Lower leg skin (tissue), 4 donors: ENCODE data around the gene PLSCR4. TPM values are rescaled to one million over a fixed set of nuclear protein-coding genes. Genes with fewer than 3 reads are reported as not detected.
"Not testable (repeated sequence)": the region's sequence is repeated elsewhere in the genome, so short reads cannot be mapped to it uniquely, and the experiment has no call there.

Experiments
- DNase-seq, 2 donors: peaks; one replicate each; pipeline ENCODE4 v3.0.0-alpha.2; 2019; ENCODE audit warnings: low spot score in 2 of 2
- H3K4me3 ChIP-seq: fragments of 200-600 bp; sonication (generic); 2 replicates; pipeline ENCODE4 v1.5.1; 2017; ENCODE audit warnings: mild to moderate bottlenecking, low read depth; ENCODE audit not compliant: poor library complexity, severe bottlenecking
- POLR2A ChIP-seq, 2 donors: fragments of 450-650 bp; IDR thresholded peaks; one replicate each; pipeline ENCODE4 v1.6.1; 2016 to 2017; ENCODE audit warnings: antibody characterized with exemption in 2 of 2, mild to moderate bottlenecking in 1 of 2, moderate library complexity in 1 of 2
- WGBS, 2 donors: methylation state at CpG; one replicate each; pipeline ENCODE4 v1.1.5; 2018; 5-methylcytosine and 5-hydroxymethylcytosine counted together
- intact Hi-C: fragments of 100-400 bp; cut with DNase I; formaldehyde crosslinking; loops from one replicate; pipeline ENCODE4 v1.15.0; 2023; ENCODE audit warnings: low total_unique reads
- total RNA-seq, 4 donors: library from RNA; depleted of rRNA; stranded (reverse); fragments of >200 nt; gene quantifications; one replicate each; pipeline ENCODE4 v1.1.0, GENCODE V29; 2016
- TF ChIP-seq, protein P1 (sequence below), 3 donors: fragments of 450-650 bp; IDR thresholded peaks; one replicate each; pipeline ENCODE4 v1.5.1; 2016; ENCODE audit warnings: antibody characterized with exemption in 3 of 3, mild to moderate bottlenecking in 3 of 3, moderate library complexity in 2 of 3

PLSCR4 gene
- total RNA-seq = 10 to 100 TPM; 12.3 to 47.2 (median 18.4) TPM

- 1% methylated on average over 78 of the region's 78 CpGs for WGBS, 2 donors
- TF ChIP-seq, protein P1, sequence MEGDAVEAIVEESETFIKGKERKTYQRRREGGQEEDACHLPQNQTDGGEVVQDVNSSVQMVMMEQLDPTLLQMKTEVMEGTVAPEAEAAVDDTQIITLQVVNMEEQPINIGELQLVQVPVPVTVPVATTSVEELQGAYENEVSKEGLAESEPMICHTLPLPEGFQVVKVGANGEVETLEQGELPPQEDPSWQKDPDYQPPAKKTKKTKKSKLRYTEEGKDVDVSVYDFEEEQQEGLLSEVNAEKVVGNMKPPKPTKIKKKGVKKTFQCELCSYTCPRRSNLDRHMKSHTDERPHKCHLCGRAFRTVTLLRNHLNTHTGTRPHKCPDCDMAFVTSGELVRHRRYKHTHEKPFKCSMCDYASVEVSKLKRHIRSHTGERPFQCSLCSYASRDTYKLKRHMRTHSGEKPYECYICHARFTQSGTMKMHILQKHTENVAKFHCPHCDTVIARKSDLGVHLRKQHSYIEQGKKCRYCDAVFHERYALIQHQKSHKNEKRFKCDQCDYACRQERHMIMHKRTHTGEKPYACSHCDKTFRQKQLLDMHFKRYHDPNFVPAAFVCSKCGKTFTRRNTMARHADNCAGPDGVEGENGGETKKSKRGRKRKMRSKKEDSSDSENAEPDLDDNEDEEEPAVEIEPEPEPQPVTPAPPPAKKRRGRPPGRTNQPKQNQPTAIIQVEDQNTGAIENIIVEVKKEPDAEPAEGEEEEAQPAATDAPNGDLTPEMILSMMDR (IDR thresholded peaks at IDR 0.05) = no peak
- TF ChIP-seq POLR2A (IDR thresholded peaks at IDR 0.05) = no peak
- DNase-seq = peak; percentile 43 to 93
- H3K4me3 ChIP-seq = peak within 1 kb of the TSS; percentile 81
- intact Hi-C loops = no loop called here
Observed at GRCh38 chr3:146250449-146251382, at the start of gene PLSCR4. Gene PLSCR4, minus strand, starts transcription at chr3:146251105. Its CDS starts 29,034 bp downstream, at chr3:146222071.

- H3K4me3 ChIP-seq, DNase-seq, intact Hi-C loops: not testable (repeated sequence)
- WGBS, 2 donors = 96% methylated on average over 6 of the region's 6 CpGs
Observed at GRCh38 chr3:146293401-146293800, 42.5 kb upstream of the PLSCR4 start.

- 91 to 94% methylated on average over 1 of the region's 1 CpG for WGBS, 2 donors
- TF ChIP-seq, protein P1 (IDR thresholded peaks at IDR 0.05) = no peak
- no peak for TF ChIP-seq POLR2A (IDR thresholded peaks at IDR 0.05)
- intact Hi-C loops = no loop called here
- H3K4me3 ChIP-seq = no peak overlapping the region
- DNase-seq = no peak
Observed at GRCh38 chr3:146283781-146284445, 33.0 kb upstream of the PLSCR4 start.

GRCh38 chr3:146280864-146281263, 30.0 kb upstream of the PLSCR4 start:
- intact Hi-C loops = no loop called here
- WGBS, 2 donors = 21 to 23% methylated on average over 4 of the region's 4 CpGs
- no peak for TF ChIP-seq POLR2A (IDR thresholded peaks at IDR 0.05)
- TF ChIP-seq, protein P1 (IDR thresholded peaks at IDR 0.05) = no peak
- no peak for DNase-seq
- H3K4me3 ChIP-seq = no peak overlapping the region

- no peak for TF ChIP-seq POLR2A (IDR thresholded peaks at IDR 0.05)
- TF ChIP-seq, protein P1 (IDR thresholded peaks at IDR 0.05) = no peak
- intact Hi-C loops = no loop called here
- WGBS, 2 donors = 70 to 72% methylated on average over 3 of the region's 3 CpGs
Observed at GRCh38 chr3:146279951-146280350, 29.0 kb upstream of the PLSCR4 start.

DNA sequence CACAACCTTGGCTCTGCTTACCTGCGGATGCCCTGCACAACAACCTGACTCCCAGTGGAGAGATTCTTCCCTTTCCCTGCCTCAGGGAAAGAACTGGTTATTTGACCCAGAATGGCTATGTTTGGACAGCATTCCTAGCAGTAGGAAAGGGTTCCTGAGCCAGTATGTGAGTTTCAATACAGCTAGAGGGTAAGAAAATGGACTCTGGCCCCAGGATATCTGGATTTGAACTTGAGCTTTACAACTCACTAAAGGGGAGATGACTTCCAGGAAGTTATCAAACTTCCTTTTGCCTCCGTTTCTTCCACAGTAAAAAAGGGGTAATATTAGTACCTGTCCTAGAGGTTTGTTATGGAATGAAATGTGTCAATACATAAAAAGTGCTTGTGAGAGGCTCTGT, 28.1 kb upstream of the PLSCR4 start:
- no peak for DNase-seq
- WGBS, 2 donors = 81 to 89% methylated on average over 2 of the region's 2 CpGs

More at GRCh38 chr3:146279951-146280350, 29.0 kb upstream of the PLSCR4 start:
- no peak overlapping the region for H3K4me3 ChIP-seq
- DNase-seq = no peak

More for the DNA sequence above, 28.1 kb upstream of the PLSCR4 start:
- intact Hi-C loops = no loop called here
- no peak overlapping the region for H3K4me3 ChIP-seq
- no peak for TF ChIP-seq POLR2A (IDR thresholded peaks at IDR 0.05)
- TF ChIP-seq, protein P1 (IDR thresholded peaks at IDR 0.05) = no peak
